EL (cell line): ENCODE measurements around the gene GRID2IP.

Experiments used
- DNase-seq: peaks from one replicate; pipeline ENCODE4 v3.0.0-alpha.2; 2016

The GRID2IP gene

DNA sequence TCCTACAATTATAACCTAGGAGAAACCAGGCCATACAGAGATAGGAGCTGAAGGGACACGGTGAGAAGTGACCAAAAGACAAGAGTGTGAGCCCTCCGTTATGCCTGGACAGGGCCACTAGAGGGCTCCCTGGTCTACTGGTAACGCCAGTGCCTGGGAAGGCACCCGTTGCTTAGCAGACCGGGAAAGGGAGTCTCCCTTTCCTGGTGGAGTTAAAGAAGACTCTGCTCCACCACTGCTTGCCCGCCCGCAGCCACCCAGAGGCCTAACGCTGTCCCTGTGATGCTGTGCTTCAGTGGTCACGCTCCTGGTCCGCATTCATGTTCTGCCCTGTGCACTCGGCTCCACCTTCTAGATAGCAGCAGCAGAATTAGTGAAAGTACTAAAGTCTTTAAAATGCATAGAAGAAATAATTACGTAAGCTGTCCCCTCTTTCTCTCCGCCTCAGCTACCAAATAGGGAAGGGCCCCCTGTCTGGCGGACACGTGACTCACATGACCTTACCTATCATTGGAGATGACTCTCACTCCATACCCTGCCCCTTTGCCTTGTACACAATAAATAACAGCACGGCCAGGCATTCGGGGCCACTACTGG, 34.8 kb downstream of the GRID2IP start:
- peak; percentile 85 for DNase-seq

DNA sequence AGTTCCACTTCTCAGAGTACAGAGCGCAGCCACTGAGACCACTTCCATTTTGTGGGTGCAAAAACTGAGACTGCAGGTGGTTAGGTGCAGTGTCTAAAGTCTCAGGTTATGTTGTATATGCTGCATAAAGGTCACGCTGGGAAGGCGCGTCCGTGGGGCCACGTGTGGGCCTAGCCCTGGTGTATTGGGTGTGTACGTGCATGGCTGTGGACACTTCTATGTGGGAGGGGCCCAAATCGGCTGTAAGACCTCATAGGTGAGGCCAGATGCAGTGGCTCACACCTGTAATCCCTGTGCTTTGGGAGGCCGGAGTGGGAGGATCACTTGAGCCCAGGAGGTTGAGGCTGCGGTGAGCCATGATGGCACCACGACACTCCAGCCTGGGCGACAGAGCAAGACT, 37.7 kb downstream of the GRID2IP start:
- no peak for DNase-seq

DNA sequence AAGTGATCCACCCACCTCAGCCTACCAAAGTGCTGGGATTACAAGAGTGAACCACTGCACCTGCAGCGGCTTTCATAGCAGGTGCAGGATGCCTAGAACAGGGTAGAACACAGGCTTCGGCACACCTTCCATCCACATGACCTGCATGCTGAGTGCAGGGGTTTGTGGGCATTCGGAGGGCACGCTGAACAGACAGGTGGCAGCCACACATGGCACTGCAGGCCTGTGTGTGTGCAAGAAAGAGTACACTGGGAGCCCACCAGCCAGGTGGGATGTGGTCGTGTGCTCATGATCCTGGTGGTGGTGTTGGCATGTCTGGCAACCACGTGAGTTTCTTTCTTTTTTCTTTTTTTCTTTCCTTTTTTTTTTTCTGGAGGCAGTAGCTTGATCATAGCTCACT, 38.4 kb downstream of the GRID2IP start:
- no peak for DNase-seq

DNA sequence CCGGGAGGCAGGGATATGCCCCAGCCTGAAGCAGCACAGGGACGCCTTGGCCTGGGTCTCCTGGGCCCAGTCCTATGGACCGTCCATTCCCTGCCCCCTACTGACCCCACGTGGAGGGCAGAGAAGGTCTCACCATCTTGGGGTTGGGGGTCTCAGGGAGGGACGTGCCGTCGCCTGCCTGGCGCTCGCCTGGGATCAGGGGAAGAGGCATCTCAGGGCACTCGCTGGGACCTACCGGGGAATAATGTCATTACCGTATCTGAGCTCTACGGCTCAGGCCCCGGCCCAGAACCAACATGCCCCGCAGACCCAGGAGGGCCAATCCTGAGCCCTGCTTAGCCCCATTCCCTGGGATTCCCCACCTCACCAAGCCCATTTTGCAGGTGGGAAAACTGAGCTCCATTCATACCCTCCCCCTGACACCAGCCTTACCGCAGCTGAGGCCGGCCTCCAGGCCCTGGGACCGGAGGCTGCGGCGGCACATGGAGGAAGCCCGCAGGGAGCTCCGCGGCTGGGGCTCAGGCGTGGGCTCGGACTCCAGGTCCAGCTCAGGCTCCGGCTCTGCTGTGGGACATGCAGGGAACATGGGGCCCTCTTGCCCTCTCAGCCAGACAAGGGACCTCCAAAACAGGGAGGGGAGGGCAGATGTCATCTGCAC, 40.7 kb downstream of the GRID2IP start:
- no peak for DNase-seq

DNA sequence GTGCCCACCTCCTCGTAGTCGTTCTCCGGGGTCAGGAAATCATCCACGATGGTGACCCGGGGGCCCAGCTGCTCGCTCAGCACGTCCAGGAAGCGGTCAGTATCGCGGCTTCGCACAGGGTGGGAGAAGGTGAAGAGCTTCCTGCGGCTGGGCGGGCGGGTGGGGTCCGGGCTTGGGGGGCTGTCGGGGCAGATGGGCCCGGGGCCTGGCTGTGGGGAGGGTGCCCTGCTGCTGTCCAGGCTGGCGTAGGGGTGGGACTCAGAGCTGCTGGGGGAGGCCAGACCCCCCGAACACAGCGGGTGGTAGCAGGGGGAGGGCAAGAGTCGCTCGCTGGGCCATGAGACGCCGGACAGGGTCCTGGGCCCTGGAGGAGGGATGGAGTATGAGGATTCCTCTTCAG, 42.3 kb downstream of the GRID2IP start:
- DNase-seq, result no peak

DNA sequence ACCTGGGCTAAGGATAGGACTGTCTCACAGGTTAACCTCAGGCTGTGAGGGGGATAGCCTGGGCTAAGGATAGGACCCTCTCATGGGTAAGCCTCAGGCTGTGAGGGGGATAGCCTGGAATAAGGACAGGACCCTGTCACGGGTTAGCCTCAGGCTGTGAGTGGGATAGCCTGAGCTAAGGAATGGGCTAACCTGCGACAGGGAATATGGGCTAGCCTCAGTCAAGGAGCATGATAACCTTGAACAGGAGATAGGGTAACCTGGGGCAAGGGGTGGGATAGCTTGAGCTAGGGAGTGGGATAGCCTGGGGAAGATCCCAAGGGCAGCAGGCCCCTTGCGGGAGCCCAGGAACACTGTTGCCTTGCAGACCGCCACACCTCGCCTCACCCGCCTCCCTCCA, 42.7 kb downstream of the GRID2IP start:
- no peak for DNase-seq

DNA sequence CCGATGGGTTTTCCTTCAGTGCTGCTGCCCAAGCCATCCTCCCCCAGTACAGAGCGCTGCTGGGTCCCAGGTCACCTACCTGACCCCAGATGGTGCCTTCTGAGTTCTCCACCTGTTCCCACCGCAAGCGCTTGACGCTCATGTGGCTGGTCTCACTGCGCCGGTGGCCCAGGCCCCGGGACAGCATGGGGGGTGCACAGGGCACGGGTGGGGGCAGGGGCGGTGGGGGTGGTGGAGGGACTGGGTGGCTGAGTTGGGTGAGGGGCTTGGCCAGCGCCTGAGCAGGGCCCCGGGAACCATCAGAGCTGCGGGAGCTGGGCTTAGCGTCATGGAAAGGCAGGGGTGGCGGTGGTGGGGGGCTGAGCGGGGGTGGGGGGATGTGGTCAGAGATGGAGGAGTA, 43.4 kb downstream of the GRID2IP start:
- DNase-seq, result no peak

DNA sequence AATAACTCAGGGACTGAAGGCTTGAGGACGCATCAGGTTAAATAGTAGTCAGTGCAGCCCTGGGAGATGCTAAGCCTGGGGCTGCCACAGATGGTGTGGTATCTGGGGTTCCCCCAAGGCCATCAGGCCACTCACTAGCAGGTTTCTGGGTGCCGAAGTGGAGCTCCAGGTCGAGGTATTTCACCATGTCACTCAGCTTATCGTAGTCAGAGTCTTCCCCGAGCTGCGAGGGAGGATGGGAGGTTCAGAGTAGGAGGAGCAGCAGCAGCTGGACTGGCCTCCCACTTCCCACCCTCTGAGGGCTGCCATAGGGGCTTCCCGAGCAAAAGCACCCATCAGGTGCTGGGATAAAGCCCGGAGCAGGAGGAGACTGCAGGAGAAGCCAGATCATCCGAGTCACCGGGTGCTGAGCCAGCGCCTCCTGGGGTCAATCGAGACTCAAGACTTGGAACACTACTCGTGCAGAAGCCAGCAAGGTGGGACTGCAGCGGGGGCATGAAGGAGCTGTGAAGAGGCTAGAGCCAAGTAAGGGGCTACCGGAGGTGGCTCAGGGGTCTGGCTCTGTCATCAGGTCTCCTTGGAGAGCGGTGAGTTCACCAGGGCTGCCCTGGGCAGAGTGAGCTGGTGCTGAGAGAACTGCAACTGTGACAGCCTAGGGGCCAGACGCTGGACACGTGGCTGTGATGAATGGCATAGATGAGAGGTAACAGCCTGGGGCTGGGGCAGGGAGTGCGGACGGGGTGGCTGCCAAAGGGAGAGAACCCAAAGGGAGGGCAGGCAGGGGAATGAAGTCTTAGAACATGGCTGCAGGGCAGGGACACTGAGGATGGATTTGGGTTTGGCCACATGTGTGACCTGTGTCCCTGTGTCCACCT, 45.3 kb downstream of the GRID2IP start:
- no peak for DNase-seq

DNA sequence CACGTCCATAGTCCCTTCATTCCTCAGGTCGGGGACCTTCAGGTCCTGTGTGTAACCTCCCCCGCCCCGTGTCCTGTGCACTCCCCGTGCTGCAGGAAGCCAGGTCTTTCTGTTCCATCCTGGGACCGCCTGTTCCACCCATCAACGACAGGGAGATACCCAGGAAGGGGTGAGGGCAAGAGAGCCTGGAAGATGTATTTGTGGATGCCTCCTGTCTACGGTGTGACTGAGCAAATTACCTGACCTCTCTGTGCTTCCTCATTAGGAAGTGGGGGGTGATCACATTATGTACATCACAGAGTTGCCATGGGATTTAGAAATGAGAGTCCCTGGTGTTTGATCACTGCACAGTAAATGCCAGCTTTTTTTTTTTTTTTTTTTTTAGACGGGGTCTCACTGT, 46.3 kb downstream of the GRID2IP start:
- no peak for DNase-seq

DNA sequence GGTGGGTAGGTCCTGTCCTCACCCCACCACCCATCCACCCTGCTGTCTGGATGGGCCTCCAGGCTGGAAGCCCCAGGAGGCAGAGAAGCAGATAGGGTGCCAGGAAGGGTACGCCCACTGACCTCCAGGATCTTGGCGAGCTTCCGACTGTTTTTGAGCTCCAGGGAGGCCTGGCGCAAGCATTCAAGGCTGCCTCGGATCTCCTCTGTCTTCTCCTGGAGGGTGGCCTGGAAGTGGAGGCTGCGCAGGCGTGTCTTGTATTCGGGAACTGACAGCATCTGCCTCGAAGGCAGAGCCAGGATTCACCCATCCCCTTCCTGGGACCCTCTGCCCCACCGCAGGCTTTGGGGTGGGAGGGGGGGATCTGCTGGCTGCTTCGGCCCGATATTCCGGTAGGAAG, 48.4 kb downstream of the GRID2IP start:
- no peak for DNase-seq

DNA sequence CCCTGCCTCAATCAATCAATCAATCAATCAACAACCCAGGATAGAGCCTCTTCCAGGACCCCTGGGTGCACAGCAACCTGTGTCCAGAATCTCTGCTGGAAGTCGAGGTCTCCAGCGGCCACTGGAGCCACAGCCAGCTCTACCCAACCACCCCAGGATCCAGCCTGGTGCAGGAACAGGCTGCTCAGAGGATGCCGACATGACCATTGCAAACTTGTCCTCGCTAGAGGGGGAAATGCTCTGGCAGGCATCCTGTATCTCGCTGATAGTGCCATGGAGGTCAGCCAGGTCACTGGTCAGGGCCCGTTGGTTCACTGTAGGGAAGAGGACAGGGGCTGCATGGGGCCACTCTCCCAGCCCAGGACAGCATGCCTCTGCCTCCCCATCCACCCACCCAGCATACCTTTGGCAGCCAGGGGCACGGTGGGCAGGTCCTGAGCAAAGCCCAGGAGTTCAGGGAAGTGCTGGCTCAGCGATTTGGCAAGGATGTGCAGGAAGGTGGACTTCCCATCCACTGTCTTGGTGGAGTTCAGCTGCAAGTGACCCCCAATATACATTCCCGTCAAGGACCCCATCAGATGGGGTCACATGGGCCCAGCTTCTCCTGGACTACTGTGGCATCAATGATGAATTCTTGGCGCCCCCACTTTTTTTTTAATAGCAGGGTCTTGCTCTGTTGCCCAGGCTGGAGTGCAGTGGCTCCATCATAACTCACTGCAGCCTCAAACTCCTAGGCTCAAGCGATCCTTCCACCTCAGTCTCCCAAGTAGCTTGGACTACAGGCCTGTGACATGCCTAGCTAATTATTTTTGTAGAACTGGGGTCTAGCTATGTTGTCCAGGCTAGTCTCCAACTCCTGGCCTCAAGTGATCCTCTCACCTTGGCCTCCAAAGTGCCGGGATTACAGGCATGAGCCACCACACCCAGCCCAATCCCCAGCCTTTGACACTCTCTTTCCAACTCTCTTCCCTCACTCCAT, 49.4 kb downstream of the GRID2IP start:
- no peak for DNase-seq

DNA sequence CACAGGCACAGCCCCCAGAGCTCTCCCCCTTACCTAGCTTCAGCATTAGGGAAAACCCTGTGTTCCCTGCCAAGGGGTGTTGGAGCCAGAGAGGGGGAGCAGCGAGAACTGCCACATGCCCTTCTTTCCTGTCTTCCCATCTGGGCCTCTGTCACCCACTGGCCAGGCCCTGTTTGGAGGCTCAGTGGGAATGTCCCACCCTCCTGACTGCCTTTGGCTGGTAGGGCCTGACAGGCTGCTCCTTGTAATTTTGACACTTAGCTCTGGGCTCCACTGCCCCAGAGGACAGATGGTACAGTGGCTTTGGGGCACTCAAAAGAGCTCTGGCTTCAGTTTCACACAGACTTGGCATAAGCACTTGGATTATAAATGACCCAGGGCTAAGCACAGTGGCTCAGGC, 50.6 kb downstream of the GRID2IP start:
- no peak for DNase-seq

DNA sequence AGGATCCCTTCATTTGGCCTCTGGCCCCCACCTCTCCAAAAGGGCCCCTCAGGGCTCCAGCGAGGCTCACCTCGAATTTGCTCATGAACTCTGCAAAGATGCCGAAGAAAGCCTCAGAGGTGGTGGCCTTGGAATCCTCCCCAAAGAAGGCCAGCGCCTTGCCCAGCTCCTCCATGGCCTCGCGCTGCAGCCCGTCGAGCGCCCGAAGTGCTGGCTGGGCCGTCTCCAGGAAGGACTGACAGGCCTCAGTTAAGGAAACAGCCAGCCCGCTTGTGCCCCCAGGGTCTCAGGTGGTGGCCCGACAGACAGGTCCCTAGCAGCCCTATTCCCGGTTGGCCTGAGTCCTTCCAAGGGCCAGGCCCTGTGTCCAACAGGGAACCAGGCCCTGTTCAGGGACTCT, 53.3 kb downstream of the GRID2IP start:
- DNase-seq, result no peak

DNA sequence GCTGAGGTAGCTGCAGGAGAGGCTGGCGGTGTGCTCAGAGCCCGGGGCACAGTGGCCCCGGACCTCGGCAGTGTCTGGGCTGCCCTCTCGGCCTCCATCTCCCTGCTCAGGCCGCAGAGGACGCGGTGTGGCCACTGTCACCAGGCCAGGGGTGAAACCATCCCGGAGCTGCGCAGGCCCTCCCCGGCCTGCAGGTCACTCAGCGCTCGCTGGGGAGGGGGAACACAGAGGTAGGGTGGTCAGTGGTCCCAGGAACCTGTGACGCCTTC, 53.7 kb downstream of the GRID2IP start:
- DNase-seq, result no peak

DNA sequence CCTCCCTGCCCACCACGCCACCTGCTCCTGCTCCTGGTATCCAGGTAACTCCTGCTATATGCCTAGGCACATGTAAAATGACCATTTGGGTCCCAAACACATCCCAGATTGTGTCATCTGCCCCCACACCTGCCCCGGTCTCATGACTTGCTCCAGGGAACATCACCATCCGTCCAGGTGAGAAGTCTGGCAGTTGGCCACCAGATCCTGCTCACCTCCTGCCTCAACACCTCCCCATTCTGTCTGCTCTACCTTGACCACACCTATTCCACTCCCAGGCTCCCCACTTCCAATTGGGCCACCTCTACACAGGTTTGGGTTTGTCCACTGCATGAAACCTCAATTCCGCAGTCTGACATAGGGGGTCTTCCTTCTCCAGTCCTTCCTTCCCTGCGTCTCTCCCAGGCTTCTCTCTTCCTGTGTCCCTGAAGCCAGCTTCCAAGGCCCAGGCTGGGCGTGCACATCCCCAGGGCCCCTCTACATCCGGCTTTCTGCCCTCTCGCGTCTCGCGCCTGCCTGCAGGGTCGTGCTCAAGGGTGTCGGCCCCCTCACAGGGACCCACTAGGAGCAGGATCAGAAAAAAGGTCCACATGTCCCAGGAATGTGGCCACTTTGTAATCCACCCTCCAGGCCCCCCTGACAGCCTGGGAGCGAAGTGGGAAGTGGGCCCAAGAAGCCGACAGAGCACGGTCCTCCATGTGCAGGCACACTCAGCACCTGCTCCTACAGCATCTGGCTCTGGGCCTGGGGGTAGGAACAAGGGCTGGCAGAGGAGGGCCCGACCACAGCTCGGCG, 54.2 kb downstream of the GRID2IP start:
- DNase-seq, result no peak

DNA sequence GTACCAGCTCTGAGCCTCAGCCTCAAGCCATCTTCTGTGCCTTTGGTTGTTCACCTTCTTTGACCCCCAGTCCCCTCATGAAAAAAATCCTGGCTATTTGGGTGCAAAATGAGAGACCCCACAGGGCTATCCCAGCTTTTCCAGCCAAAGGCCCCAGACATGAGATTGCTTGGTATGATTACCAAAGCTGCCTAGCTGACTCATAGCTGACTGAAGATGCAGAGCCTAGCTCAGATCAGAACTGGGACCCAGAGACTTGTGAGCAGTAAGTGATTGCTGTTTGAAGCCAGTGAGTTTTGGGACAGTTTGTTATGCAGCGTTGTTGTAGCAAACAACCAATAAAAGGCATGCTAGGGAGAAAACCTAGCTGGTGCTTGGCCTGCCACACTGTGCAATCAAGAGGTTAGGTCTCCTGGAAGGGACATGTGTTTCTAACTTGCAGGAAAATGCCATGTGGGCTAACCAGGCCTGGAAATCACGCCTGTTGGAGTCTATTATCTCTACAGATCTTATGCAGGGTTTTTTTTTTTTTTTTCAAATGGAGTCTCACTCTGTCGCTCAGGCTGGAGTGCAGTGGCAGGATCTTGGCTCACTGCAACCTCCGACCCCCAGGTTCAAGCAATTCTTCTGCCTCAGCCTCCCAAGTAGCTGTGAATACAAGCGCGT, 55.5 kb downstream of the GRID2IP start:
- peak; percentile 33 for DNase-seq

DNA sequence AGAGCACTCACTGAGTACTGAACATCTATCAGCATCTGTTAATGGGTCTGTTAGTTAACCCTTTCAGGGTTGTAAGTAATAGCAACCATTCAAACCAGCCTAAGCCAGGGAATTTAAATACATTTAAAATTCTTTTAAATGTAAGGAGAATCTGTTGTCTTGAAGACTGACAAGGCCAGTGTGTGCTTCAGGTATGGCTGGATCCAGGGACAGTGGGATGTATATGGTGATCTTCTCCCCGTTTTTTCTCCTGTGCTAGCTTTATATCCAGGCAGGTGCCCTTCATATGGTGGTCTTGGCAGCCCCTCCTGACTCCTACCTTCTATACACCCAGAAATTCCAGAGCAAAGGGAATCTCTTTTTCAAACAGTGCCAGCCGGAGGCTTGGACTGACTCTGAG, 56.9 kb downstream of the GRID2IP start:
- no peak for DNase-seq

DNA sequence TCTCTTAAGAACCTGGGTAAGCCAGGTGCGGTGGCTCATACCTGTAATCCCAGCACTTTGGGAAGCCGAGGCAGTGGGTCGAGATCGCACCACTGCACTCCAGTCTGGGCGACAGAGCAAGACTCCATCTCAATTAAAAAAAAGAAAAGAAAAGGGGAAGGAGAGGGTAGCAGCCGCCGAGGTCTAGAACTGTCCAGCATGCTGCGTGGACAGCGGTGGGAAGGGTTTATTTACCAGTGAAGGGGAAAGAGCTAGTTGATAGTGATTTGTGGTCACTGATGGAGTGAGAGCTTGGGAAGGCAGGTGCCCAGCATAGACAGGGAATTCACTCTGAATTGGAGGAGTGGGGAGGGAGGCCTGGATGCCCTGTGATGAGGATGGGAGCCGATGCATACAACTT, 60.1 kb downstream of the GRID2IP start:
- no peak for DNase-seq

DNA sequence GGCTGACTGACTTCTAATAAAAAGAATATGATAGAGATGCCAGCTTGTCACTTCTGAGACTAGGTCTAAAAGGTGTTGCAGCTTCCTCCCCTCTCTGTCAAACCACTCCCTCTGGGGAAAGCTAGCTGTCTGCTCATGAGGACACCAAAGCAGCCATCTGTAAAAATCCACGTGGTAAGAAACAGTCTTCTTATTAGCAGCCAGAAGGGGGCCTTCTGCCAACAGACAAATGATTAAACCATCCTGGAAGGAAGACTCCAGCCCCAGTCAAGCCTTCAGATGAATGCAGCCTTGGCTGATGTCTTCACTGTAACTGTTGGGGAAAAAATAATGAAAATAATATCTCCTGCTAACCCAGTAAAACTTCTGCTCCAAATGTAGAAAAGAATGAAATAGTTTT, 61.6 kb downstream of the GRID2IP start:
- DNase-seq, result no peak

DNA sequence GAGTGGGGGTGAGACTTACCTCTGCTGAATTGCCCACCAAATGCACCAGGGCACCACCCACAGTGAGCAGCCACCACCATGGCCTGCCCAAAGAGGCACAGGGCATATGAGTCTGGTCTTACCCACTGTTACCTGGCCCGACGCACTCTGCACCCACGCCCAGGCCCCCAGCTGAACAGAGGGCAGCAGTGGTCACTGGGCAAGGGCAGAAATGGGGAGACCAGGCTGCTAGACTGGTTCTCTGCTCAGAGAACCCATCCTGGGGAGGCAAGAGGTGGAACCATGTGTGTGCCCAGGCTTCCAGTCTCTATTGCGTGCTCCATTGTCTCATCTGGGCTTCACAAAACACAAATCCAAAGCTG, 64.1 kb downstream of the GRID2IP start:
- no peak for DNase-seq

DNA sequence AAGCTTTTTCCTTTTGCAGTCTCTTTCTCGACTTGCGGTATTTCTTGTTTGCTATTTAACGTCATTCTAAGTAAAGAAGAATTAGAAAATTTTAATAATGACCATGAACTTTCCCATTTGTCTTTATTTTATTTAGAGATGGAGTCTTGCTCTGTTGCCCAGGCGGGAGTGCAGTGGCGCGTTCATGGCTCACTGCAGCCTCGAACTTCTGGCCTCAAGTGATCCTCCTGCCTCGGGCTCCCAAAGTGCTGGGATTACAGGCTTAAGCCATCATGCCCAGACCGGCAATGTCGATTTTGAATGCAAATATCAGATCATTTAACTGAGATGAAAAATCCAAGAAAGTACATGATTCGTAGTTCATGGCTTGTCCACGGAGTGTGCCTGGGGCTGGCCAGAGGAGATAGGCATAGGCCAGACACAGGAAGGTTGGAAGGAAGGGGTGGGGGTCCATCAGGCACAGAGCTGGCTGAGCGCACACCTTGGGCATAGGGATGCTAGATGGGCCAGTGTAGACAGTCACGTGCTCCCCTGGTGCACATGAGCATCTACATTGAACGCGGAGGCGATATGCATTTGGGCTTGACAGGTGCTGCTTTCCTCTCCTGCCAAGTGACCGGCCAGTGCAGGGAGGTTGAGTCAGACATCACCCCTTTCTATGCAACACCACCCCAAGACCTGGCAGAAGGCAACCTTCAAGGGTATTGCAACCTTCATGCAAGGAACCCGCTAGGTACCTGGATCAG, 64.7 kb downstream of the GRID2IP start:
- DNase-seq, result no peak
